ENCODE results near the gene PGM2.

Gene PGM2

GRCh38 chr4:37792241-37792640, 34.2 kb upstream of the PGM2 start:
- no peak overlapping the region for H3K4me3 ChIP-seq (ENCODE audit: low read depth, low read length)
- CTCF ChIA-PET, result interaction anchor here (0.7 to 13.6 kb wide), 5 partner anchors 14 to 339 kb away, joined by 3 to 260 read pairs (median 3); no protein-coding TSS in a partner anchor
- DNase-seq (ENCODE audit: low read depth, low spot score), result no peak
- POLR2A ChIA-PET, result no interaction called here
- TF ChIP-seq, protein P1, sequence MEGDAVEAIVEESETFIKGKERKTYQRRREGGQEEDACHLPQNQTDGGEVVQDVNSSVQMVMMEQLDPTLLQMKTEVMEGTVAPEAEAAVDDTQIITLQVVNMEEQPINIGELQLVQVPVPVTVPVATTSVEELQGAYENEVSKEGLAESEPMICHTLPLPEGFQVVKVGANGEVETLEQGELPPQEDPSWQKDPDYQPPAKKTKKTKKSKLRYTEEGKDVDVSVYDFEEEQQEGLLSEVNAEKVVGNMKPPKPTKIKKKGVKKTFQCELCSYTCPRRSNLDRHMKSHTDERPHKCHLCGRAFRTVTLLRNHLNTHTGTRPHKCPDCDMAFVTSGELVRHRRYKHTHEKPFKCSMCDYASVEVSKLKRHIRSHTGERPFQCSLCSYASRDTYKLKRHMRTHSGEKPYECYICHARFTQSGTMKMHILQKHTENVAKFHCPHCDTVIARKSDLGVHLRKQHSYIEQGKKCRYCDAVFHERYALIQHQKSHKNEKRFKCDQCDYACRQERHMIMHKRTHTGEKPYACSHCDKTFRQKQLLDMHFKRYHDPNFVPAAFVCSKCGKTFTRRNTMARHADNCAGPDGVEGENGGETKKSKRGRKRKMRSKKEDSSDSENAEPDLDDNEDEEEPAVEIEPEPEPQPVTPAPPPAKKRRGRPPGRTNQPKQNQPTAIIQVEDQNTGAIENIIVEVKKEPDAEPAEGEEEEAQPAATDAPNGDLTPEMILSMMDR (IDR thresholded peaks at IDR 0.05; ENCODE audit: insufficient read depth, low read length, missing control alignments), result no peak

DNA sequence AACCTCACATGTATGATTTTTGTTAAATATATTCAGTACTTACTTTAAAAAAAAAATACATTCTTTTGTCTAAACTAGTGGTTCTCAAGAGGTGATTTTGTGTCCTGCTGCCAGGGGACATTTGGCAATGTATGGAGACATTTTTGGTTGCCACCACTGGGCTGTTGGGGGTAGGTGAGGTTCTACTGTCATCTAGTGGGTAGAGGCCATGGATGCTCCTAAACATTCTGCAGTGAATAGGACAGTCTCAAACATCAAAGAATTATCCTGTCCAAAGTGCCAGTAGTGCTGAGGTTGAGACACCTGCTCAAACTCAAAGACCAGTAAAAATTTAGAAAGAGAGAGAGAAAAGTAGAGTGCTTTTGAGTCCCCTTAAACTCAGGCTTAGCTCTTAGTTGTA, 32.9 kb upstream of the PGM2 start:
- no peak for DNase-seq (ENCODE audit: low read depth, low spot score)
- POLR2A ChIA-PET, result no interaction called here

DNA sequence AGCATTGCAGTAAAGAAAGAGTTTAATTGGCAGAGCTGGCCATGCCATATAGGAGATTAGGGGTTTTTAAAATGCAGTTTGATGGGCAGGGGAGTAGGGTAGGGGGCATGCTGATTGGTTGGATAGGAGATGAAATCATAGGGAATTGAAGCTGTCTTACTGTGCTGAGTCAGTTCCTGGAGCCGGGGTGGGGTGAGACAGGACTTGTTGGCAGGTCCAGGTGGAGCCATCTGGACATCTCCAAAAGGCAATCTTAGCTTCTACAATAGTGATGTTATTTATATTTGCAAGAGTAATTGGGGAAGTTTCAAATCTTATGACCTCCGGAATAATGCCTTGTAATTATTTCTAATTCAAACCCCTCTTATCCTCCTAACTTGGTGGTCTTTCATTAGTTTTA, 32.4 kb upstream of the PGM2 start:
- H3K4me3 ChIP-seq (ENCODE audit: low read depth, low read length), result no peak overlapping the region
- ChIA-PET POLR2A (no interaction called here), CTCF (interaction anchor here (0.9 to 13.6 kb wide), 6 partner anchors 8 to 231 kb away, joined by 3 to 260 read pairs (median 4); no protein-coding TSS in a partner anchor)
- TF ChIP-seq, protein P1 (IDR thresholded peaks at IDR 0.05; ENCODE audit: insufficient read depth, low read length, missing control alignments), result no peak
- DNase-seq (ENCODE audit: low read depth, low spot score), result no peak

More for the DNA sequence above, 32.9 kb upstream of the PGM2 start:
- TF ChIP-seq, protein P1 (IDR thresholded peaks at IDR 0.05; ENCODE audit: insufficient read depth, low read length, missing control alignments), result peak; percentile 39
- no peak overlapping the region for H3K4me3 ChIP-seq (ENCODE audit: low read depth, low read length)
- CTCF ChIA-PET, result interaction anchor here (0.9 to 13.6 kb wide), 6 partner anchors 8 to 232 kb away, joined by 3 to 260 read pairs (median 4); no protein-coding TSS in a partner anchor

GRCh38 chr4:37795581-37796195, 30.8 kb upstream of the PGM2 start:
- no peak for DNase-seq (ENCODE audit: low read depth, low spot score)
- TF ChIP-seq, protein P1 (IDR thresholded peaks at IDR 0.05; ENCODE audit: insufficient read depth, low read length, missing control alignments), result no peak
- ChIA-PET POLR2A (no interaction called here), CTCF (interaction anchor here (1.0 to 13.6 kb wide), 6 partner anchors 8 to 254 kb away, joined by 3 to 260 read pairs (median 4); no protein-coding TSS in a partner anchor)
- H3K4me3 ChIP-seq (ENCODE audit: low read depth, low read length), result no peak overlapping the region

DNA sequence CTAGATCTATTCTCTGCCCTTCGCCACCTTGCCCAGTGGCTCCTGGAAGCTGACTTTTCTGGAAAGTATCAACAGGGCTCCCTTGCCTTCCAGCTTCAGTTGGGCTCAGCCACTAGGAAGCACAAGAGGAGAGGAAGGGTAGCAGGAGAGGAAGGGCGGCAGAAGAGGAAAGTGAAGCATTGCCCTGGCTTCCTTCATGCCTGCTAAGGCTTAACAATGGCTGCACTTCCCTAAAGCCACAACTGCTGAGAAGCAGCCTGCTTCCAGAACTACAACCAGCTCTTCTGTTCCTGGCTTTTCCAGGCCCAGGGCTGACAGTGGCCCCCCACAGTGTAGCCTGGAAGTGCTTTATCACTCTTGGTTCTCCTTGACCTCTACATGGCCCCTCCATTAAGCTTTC, 29.1 kb upstream of the PGM2 start:
- H3K4me3 ChIP-seq (ENCODE audit: low read depth, low read length), result no peak overlapping the region
- DNase-seq (ENCODE audit: low read depth, low spot score), result no peak
- ChIA-PET POLR2A (interaction anchor here (0.6 kb wide), 1 partner anchor 1454 kb away, joined by 3 read pairs; no protein-coding TSS in a partner anchor), CTCF (interaction anchor here (0.9 to 13.6 kb wide), 3 partner anchors 177 to 244 kb away, joined by 3 to 260 read pairs (median 3); no protein-coding TSS in a partner anchor)
- TF ChIP-seq, protein P1 (IDR thresholded peaks at IDR 0.05; ENCODE audit: insufficient read depth, low read length, missing control alignments), result no peak

DNA sequence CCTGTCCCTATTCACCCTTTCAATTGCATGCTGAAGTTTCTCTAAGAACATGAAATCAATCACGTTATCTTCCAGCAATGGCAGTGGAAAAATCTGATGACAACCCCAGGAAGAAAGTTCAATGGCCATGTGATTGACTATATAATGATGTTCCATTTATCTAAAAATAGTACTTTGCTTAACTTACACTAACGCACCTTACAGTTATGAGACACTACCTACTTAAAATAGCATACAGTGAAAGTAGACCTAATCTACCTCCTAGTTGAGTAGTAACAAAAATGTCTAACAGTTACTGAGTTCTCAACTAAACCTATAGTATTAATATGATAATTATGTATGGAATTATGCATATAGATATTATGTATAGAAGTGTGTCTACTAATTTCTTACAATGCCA, 28.6 kb upstream of the PGM2 start:
- ChIA-PET POLR2A (interaction anchor here (0.6 kb wide), 1 partner anchor 1455 kb away, joined by 3 read pairs; no protein-coding TSS in a partner anchor), CTCF (interaction anchor here (0.8 to 13.6 kb wide), 2 partner anchors 197 to 238 kb away, joined by 7 to 260 read pairs; no protein-coding TSS in a partner anchor)
- DNase-seq (ENCODE audit: low read depth, low spot score), result no peak
- no peak overlapping the region for H3K4me3 ChIP-seq (ENCODE audit: low read depth, low read length)
- TF ChIP-seq, protein P1 (IDR thresholded peaks at IDR 0.05; ENCODE audit: insufficient read depth, low read length, missing control alignments), result no peak

Data from AG04449 (cell line).